ENCODE measurements around the gene ECE1.

GRCh38 chr1:21331752-21332478 is 41.7 kb upstream of the ECE1 start:
- TF ChIP-seq CEBPB (IDR thresholded peaks at IDR 0.05; ENCODE audit: low read depth, low read length): no peak
- TF ChIP-seq USF2 (IDR thresholded peaks at IDR 0.05; ENCODE audit: low read length): no peak
- TF ChIP-seq CTCF (IDR thresholded peaks at IDR 0.05; ENCODE audit: control extremely low read depth in 1 of 3, insufficient read depth in 1 of 3, low read depth in 1 of 3, low read length in 3 of 3): no peak
- no peak for TF ChIP-seq EZH2 (IDR thresholded peaks at IDR 0.05; ENCODE audit: low read depth, low read length, severe bottlenecking)
- no peak for TF ChIP-seq POLR2AphosphoS5 (IDR thresholded peaks at IDR 0.05; ENCODE audit: low read depth, low read length)
- no peak for TF ChIP-seq EP300 (IDR thresholded peaks at IDR 0.05; ENCODE audit: borderline replicate concordance in 1 of 2, low read depth in 2 of 2, low read length in 2 of 2)
